Hepatocyte (in vitro differentiated cells): ENCODE results near the gene CDK7.
A peak's percentile ranks its signal among the peaks of the same experiment; 100 is the strongest.

Source experiments
- EZH2phosphoT487 ChIP-seq: fragments of 200-600 bp; sonication (generic); IDR thresholded peaks from one replicate; pipeline ENCODE4 v1.6.1; 2018; ENCODE audit warnings: antibody characterized with exemption, mild to moderate bottlenecking, low read depth, moderate library complexity; ENCODE audit not compliant: unreplicated experiment, severe bottlenecking
- TF ChIP-seq, protein P1 (sequence below): fragments of 200-600 bp; sonication (generic); IDR thresholded peaks from 2 replicates; pipeline ENCODE4 v1.5.1; 2016; ENCODE audit warnings: antibody characterized with exemption, mild to moderate bottlenecking; ENCODE audit not compliant: poor library complexity

DNA sequence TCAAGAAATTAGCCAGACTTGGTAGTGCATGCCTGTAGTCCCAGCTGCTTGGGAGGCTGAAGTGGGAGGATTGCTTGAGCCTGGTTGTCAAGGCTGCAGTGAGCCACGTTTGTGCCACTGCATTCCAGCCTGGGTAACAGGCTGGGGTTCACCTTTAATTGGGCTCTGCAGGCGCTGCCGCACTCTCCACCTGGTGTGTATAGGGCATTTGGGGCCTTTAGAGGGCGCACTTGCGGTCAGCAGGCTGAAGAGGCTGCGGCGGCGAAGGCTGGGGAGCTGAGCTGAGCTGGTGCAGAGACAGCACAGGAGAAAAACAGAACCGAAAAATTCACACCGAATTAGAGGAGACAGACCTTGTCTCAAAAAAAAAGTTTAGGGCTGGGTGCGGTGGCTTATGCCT lies 31.2 kb downstream of the CDK7 start:
- TF ChIP-seq, protein P1, sequence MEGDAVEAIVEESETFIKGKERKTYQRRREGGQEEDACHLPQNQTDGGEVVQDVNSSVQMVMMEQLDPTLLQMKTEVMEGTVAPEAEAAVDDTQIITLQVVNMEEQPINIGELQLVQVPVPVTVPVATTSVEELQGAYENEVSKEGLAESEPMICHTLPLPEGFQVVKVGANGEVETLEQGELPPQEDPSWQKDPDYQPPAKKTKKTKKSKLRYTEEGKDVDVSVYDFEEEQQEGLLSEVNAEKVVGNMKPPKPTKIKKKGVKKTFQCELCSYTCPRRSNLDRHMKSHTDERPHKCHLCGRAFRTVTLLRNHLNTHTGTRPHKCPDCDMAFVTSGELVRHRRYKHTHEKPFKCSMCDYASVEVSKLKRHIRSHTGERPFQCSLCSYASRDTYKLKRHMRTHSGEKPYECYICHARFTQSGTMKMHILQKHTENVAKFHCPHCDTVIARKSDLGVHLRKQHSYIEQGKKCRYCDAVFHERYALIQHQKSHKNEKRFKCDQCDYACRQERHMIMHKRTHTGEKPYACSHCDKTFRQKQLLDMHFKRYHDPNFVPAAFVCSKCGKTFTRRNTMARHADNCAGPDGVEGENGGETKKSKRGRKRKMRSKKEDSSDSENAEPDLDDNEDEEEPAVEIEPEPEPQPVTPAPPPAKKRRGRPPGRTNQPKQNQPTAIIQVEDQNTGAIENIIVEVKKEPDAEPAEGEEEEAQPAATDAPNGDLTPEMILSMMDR, result peak; percentile 16
- no peak for TF ChIP-seq EZH2phosphoT487
